ENCODE results near the gene DUSP22. TPM values are rescaled to one million over a fixed set of nuclear protein-coding genes. Genes with fewer than 3 reads are reported as not detected.

The DUSP22 gene
- total RNA-seq, 1 donor from 2014 or later: 61.2 TPM

GRCh38 chr6:362231-362923 is 70.1 kb downstream of the DUSP22 start:
- intact Hi-C loops (cut with DNase I): no loop called here
- H3K27me3 ChIP-seq: no peaks in the 10 kb centered on the region
- no peak for ATAC-seq
- no peak for DNase-seq
- no peak overlapping the region for H3K4me3 ChIP-seq
- no peak for TF ChIP-seq CTCF (IDR thresholded peaks at IDR 0.05)
- H3K36me3 ChIP-seq: no peaks in the 10 kb centered on the region
- no peaks in the 10 kb centered on the region for H3K9me3 ChIP-seq
- H3K27ac ChIP-seq: no peak overlapping the region
- no peaks in the 10 kb centered on the region for H3K4me1 ChIP-seq

- no peak overlapping the region for H3K27ac ChIP-seq
- no peak for DNase-seq
- H3K9me3 ChIP-seq: no peaks in the 10 kb centered on the region
- H3K27me3 ChIP-seq: peaks cover under 1% of the 10 kb centered on the region
- intact Hi-C loops (cut with DNase I): no loop called here
- TF ChIP-seq CTCF (IDR thresholded peaks at IDR 0.05): no peak
- H3K36me3 ChIP-seq: no peaks in the 10 kb centered on the region
- no peak for ATAC-seq
- H3K4me3 ChIP-seq: no peak overlapping the region
- H3K4me1 ChIP-seq: no peaks in the 10 kb centered on the region
Observed at GRCh38 chr6:362924-363249, 70.6 kb downstream of the DUSP22 start.

GRCh38 chr6:363291-363690 is 71.0 kb downstream of the DUSP22 start:
- no peaks in the 10 kb centered on the region for H3K36me3 ChIP-seq
- intact Hi-C loops (cut with DNase I): no loop called here
- ATAC-seq (no peak), DNase-seq (no peak)
- no peaks in the 10 kb centered on the region for H3K9me3 ChIP-seq
- no peak for TF ChIP-seq CTCF (IDR thresholded peaks at IDR 0.05)
- no peak overlapping the region for H3K4me3 ChIP-seq
- peaks cover 5% of the 10 kb centered on the region for H3K27me3 ChIP-seq
- no peaks in the 10 kb centered on the region for H3K4me1 ChIP-seq
- H3K27ac ChIP-seq: no peak overlapping the region

- no peak overlapping the region for H3K27ac ChIP-seq
- intact Hi-C loops (cut with DNase I): no loop called here
- TF ChIP-seq CTCF (IDR thresholded peaks at IDR 0.05): no peak
- H3K36me3 ChIP-seq: no peaks in the 10 kb centered on the region
- ATAC-seq (no peak), DNase-seq (no peak)
- H3K4me3 ChIP-seq: no peak overlapping the region
- peaks cover 11% of the 10 kb centered on the region for H3K27me3 ChIP-seq
- no peaks in the 10 kb centered on the region for H3K9me3 ChIP-seq
- H3K4me1 ChIP-seq: no peaks in the 10 kb centered on the region
Observed at GRCh38 chr6:363909-364308, 71.6 kb downstream of the DUSP22 start.

GRCh38 chr6:364609-365540 is 72.6 kb downstream of the DUSP22 start:
- TF ChIP-seq CTCF (IDR thresholded peaks at IDR 0.05): no peak
- no peak overlapping the region for H3K27ac ChIP-seq
- H3K9me3 ChIP-seq: no peaks in the 10 kb centered on the region
- no peak for DNase-seq
- peaks cover 21% of the 10 kb centered on the region for H3K27me3 ChIP-seq
- H3K4me1 ChIP-seq: no peaks in the 10 kb centered on the region
- no peak for ATAC-seq
- H3K4me3 ChIP-seq: no peak overlapping the region
- intact Hi-C loops (cut with DNase I): no loop called here
- H3K36me3 ChIP-seq: no peaks in the 10 kb centered on the region
